AG04450 (cell line): ENCODE data around the gene BPIFB1. TPM values are rescaled to one million over a fixed set of nuclear protein-coding genes. Genes with fewer than 3 reads are reported as not detected.

Experiments used
- CTCF ChIA-PET: fragments of 300-600, 350-600 bp; formaldehyde crosslinking; extraction: SDS; loops from one replicate; lab custom pipeline; 2022; ENCODE audit warnings: antibody characterized with exemption, inconsistent platforms; lab: Charles Lee
- POLR2A ChIA-PET: fragments of 350-600 bp; formaldehyde crosslinking; extraction: SDS; loops from one replicate; lab custom pipeline; 2021; ENCODE audit warnings: antibody characterized with exemption, inconsistent platforms; lab: Yijun Ruan, JAX
- DNase-seq: peaks from one replicate; pipeline ENCODE4 v3.0.0-alpha.2; 2011; ENCODE audit warnings: low read depth, low spot score
- H3K27ac ChIP-seq: one replicate; pipeline ENCODE4 v1.5.1; 2012; ENCODE audit warnings: low read depth, low read length, control low read depth
- H3K27me3 ChIP-seq: one replicate; pipeline ENCODE4 v1.6.0; 2012; ENCODE audit warnings: low read length; ENCODE audit not compliant: control insufficient read depth, insufficient read depth
- H3K4me3 ChIP-seq: 2 replicates; pipeline ENCODE4 v1.5.1; 2011; ENCODE audit warnings: mild to moderate bottlenecking, low read depth, low read length, control low read depth
- H3K9me3 ChIP-seq: 2 replicates; pipeline ENCODE4 v1.5.1; 2012; ENCODE audit warnings: low read length; ENCODE audit not compliant: control insufficient read depth, insufficient read depth
- polyA plus RNA-seq: library from polyadenylated mRNA; depleted of rRNA; stranded (reverse); fragments of >200 nt; gene quantifications from 2 replicates; pipeline ENCODE4 v1.2.3, GENCODE V29; 2011
- TF ChIP-seq, protein P1 (sequence below): IDR thresholded peaks from 2 replicates; pipeline ENCODE4 v1.5.1; 2011; ENCODE audit warnings: low read depth, low read length, control low read depth, inconsistent platforms

BPIFB1 gene
- polyA plus RNA-seq, 1 experiment, result not detected

- Histone ChIP-seq H3K27ac (no peak overlapping the region), H3K4me3 (no peak overlapping the region), H3K27me3 (peaks cover 15% of the 10 kb centered on the region), H3K9me3 (no peaks in the 10 kb centered on the region; the same call in 1 of the 2 replicates)
- TF ChIP-seq, protein P1, sequence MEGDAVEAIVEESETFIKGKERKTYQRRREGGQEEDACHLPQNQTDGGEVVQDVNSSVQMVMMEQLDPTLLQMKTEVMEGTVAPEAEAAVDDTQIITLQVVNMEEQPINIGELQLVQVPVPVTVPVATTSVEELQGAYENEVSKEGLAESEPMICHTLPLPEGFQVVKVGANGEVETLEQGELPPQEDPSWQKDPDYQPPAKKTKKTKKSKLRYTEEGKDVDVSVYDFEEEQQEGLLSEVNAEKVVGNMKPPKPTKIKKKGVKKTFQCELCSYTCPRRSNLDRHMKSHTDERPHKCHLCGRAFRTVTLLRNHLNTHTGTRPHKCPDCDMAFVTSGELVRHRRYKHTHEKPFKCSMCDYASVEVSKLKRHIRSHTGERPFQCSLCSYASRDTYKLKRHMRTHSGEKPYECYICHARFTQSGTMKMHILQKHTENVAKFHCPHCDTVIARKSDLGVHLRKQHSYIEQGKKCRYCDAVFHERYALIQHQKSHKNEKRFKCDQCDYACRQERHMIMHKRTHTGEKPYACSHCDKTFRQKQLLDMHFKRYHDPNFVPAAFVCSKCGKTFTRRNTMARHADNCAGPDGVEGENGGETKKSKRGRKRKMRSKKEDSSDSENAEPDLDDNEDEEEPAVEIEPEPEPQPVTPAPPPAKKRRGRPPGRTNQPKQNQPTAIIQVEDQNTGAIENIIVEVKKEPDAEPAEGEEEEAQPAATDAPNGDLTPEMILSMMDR, result peak; percentile 88
- peak; percentile 6 for DNase-seq
- POLR2A ChIA-PET, result no interaction called here
- CTCF ChIA-PET, result interaction anchor here (0.6 to 1.8 kb wide), 5 partner anchors 10 to 510 kb away, joined by 3 to 8 read pairs (median 3); partner anchors contain the start of gene BPIFB1
Observed at GRCh38 chr20:33299111-33299603, 16.1 kb downstream of the BPIFB1 start.

DNA sequence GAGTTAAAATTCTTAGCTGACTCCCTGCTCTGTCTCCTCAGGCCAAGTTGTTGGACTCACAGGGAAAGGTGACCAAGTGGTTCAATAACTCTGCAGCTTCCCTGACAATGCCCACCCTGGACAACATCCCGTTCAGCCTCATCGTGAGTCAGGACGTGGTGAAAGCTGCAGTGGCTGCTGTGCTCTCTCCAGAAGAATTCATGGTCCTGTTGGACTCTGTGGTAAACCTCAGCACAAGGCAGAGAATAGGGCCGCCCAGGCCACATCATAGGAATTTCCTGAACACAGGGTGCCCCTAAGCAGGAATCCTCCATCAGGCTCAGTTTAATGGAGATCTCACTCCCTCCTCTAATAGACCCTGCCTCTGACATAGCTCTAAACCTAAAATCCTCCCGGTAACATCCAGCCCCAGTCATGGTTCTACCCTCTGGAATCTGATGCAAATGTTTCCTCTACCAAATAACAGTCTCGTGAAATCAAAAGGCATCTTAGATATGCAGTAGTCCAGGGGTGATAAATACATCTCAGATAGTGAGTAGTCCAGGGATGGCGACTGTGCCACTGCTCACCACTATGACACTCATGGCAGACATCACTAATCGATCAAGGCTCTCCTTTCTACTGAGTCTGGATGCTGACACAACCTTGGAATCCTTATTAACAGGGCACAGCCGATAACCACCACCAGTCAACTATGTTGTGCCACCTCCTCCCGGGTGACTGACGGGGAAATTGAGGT is 18.3 kb downstream of the BPIFB1 start:
- no peak for DNase-seq
- H3K4me3 ChIP-seq, result no peak overlapping the region

GRCh38 chr20:33303595-33303994 is 20.6 kb downstream of the BPIFB1 start:
- no peak for DNase-seq
- ChIA-PET POLR2A (no interaction called here), CTCF (no interaction called here)
- Histone ChIP-seq H3K27me3 (peaks cover 9% of the 10 kb centered on the region), H3K9me3 (no peaks in the 10 kb centered on the region; the same call in 1 of the 2 replicates), H3K4me3 (no peak overlapping the region), H3K27ac (no peak overlapping the region)
- TF ChIP-seq, protein P1, result no peak

More for the DNA sequence above, 18.3 kb downstream of the BPIFB1 start:
- H3K27ac ChIP-seq, result no peak overlapping the region
- H3K27me3 ChIP-seq, result peaks cover 16% of the 10 kb centered on the region
- POLR2A ChIA-PET, result no interaction called here
- TF ChIP-seq, protein P1, result no peak
- CTCF ChIA-PET, result interaction anchor here (1.3 kb wide), 1 partner anchor 9 kb away, joined by 3 read pairs; no protein-coding TSS in a partner anchor
- no peaks in the 10 kb centered on the region; the same call in 1 of the 2 replicates for H3K9me3 ChIP-seq

GRCh38 chr20:33304046-33304445 is 21.0 kb downstream of the BPIFB1 start:
- POLR2A ChIA-PET, result no interaction called here

More at GRCh38 chr20:33304046-33304445, 21.0 kb downstream of the BPIFB1 start:
- H3K27me3 ChIP-seq, result peaks cover 9% of the 10 kb centered on the region
- TF ChIP-seq, protein P1, result no peak
- H3K4me3 ChIP-seq, result no peak overlapping the region
- no peak for DNase-seq
- H3K27ac ChIP-seq, result no peak overlapping the region
- H3K9me3 ChIP-seq, result no peaks in the 10 kb centered on the region; the same call in 1 of the 2 replicates
- CTCF ChIA-PET, result no interaction called here
